ENCODE measurements around the gene CNDP1. TPM values are rescaled to one million over a fixed set of nuclear protein-coding genes. Genes with fewer than 3 reads are reported as not detected.

Gene CNDP1
- total RNA-seq, 1 donor from 2014 or later, result 0.40 TPM

- no peaks in the 10 kb centered on the region for H3K27me3 Mint-ChIP-seq (ENCODE audit: low read depth)
- no peak for DNase-seq (ENCODE audit: low spot score in 2 of 2, unreplicated experiment in 2 of 2)
- H3K4me3 Mint-ChIP-seq, result no peak overlapping the region
- H3K9me3 Mint-ChIP-seq, result peaks cover 19% of the 10 kb centered on the region
- no peaks in the 10 kb centered on the region for H3K36me3 Mint-ChIP-seq
- H3K4me1 Mint-ChIP-seq, result peaks cover 30% of the 10 kb centered on the region
- H3K27ac Mint-ChIP-seq, result no peak overlapping the region
- no peak for TF ChIP-seq CTCF (IDR thresholded peaks at IDR 0.05; ENCODE audit: unreplicated experiment)
These were observed 4.3 kb upstream of the CNDP1 start for GRCh38 chr18:74529811-74530583.

GRCh38 chr18:74530584-74530862 lies 3.8 kb upstream of the CNDP1 start:
- Mint-ChIP-seq H3K27ac (no peak overlapping the region), H3K4me3 (no peak overlapping the region), H3K36me3 (no peaks in the 10 kb centered on the region), H3K27me3 (ENCODE audit: low read depth) (no peaks in the 10 kb centered on the region), H3K9me3 (peaks cover 19% of the 10 kb centered on the region), H3K4me1 (peaks cover 30% of the 10 kb centered on the region)
- no peak for DNase-seq (ENCODE audit: low spot score in 2 of 2, unreplicated experiment in 2 of 2)
- no peak for TF ChIP-seq CTCF (IDR thresholded peaks at IDR 0.05; ENCODE audit: unreplicated experiment)

GRCh38 chr18:74531043-74531442 lies 3.3 kb upstream of the CNDP1 start:
- Mint-ChIP-seq H3K4me1 (peaks cover 27% of the 10 kb centered on the region), H3K4me3 (no peak overlapping the region), H3K36me3 (no peaks in the 10 kb centered on the region), H3K27me3 (ENCODE audit: low read depth) (no peaks in the 10 kb centered on the region), H3K9me3 (peaks cover 23% of the 10 kb centered on the region), H3K27ac (no peak overlapping the region)
- no peak for DNase-seq (ENCODE audit: low spot score in 2 of 2, unreplicated experiment in 2 of 2)
- TF ChIP-seq CTCF (IDR thresholded peaks at IDR 0.05; ENCODE audit: unreplicated experiment), result no peak

- no peak overlapping the region for H3K27ac Mint-ChIP-seq
- no peaks in the 10 kb centered on the region for H3K27me3 Mint-ChIP-seq (ENCODE audit: low read depth)
- no peak for DNase-seq (ENCODE audit: low spot score in 2 of 2, unreplicated experiment in 2 of 2)
- H3K36me3 Mint-ChIP-seq, result peaks cover 7% of the 10 kb centered on the region
- H3K4me1 Mint-ChIP-seq, result peaks cover 15% of the 10 kb centered on the region
- peaks cover 31% of the 10 kb centered on the region for H3K9me3 Mint-ChIP-seq
- TF ChIP-seq CTCF (IDR thresholded peaks at IDR 0.05; ENCODE audit: unreplicated experiment), result no peak
- H3K4me3 Mint-ChIP-seq, result no peak overlapping the region
These were observed 1.7 kb upstream of the CNDP1 start for GRCh38 chr18:74532511-74533025.

- DNase-seq (ENCODE audit: low spot score in 2 of 2, unreplicated experiment in 2 of 2), result no peak
- Mint-ChIP-seq H3K4me3 (no peak overlapping the region), H3K36me3 (peaks cover 7% of the 10 kb centered on the region), H3K4me1 (peaks cover 15% of the 10 kb centered on the region), H3K27ac (no peak overlapping the region), H3K27me3 (ENCODE audit: low read depth) (no peaks in the 10 kb centered on the region), H3K9me3 (peaks cover 21% of the 10 kb centered on the region)
- TF ChIP-seq CTCF (IDR thresholded peaks at IDR 0.05; ENCODE audit: unreplicated experiment), result no peak
These were observed 634 bp upstream of the CNDP1 start for GRCh38 chr18:74533666-74534065.
